Cerebellar cortex (tissue), 1 donor: Measurements from ENCODE around the gene ABCA5.

Experiments
- DNase-seq: peaks from one replicate; pipeline ENCODE4 v3.0.0-alpha.2; 2015; ENCODE audit warnings: low spot score

ABCA5 gene

GRCh38 chr17:69267219-69267618 is 59.7 kb downstream of the ABCA5 start:
- DNase-seq, result no peak

DNA sequence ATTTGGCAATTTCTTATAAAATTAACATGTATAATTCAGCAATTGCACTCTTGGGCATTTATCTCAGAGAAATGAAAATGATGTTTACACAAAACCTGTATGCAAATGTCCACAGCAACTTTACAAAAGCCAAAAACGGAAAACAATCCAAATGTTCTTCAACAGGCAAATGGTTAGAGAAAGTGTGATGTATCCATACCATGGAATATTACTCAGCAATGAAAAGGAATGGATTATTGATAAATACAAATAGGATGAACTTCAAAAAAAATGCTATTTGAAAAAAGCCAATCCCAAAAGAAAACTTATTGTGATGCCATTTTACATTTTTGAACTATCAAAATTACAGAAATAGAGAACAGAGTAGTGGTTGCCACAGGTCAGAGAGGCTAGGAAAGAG is 61.1 kb downstream of the ABCA5 start:
- DNase-seq, result no peak

GRCh38 chr17:69254187-69254586 is 72.7 kb downstream of the ABCA5 start:
- no peak for DNase-seq

DNA sequence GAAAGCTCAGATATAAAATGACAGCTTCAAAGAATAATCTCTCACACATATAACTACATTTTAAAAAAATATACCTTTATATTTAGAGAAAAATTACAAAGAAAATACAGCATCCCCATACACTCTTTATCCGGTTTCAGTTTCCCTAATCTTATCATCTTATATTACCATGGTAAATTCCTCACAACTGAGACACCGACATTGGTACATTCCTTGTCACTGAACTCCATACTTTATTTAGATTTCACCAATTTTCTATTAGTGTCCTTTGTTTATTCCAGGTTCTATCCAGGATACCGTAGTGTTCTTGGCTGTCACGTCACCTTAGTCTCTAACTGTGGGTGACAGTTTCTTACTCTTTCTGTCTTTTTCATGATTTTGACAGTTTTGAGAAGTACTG is 76.3 kb downstream of the ABCA5 start:
- no peak for DNase-seq

DNA sequence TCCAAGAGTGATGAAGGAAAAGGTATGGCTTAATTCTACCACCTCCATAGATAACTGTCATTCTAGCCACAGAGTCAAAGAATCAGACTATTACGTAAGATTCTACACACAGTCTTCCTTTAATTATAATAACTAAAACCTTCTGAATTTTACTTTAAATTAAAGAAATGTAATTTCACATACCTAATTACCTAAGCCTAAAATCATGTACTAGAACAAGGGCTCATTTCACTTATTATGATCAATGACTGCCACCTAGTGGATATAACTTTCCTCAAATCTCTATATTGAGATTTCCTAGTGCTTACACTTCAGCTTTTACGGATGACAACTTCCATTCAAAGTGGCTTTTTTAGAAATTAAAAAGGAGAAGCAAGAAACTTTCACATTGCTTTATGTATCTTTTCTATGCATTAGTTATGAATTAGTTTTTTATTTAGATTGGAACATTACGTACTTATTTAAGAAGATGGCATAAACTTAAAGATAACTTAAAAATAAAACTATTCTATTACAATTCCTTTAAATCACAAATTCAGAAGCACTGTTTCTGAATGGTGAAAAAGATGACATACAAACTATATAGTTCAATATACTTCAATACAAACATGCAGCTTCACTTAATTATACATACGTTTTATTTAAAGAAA is 80.1 kb downstream of the ABCA5 start:
- DNase-seq, result peak; percentile 72

DNA sequence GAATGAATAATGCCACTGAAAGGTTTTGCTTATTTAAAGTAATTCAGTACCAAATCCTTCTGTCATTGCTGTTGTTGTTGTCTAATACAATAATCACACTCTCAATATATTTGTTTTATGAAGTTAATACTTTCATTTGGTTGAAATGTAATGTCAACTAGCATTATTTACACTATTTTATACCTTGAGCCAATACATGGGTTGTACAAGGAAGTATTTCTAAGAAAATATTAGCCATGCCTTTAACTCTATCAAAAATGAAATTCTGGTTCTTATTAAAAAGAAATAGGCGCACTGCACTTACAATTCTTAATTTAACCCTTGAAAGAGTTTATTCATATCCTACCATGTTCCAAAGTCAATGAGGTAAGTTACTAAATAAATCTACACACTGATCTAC is 80.7 kb downstream of the ABCA5 start:
- no peak for DNase-seq

GRCh38 chr17:69245617-69246016 is 81.3 kb downstream of the ABCA5 start:
- DNase-seq, result no peak

GRCh38 chr17:69239611-69240600 is 87.0 kb downstream of the ABCA5 start:
- no peak for DNase-seq

DNA sequence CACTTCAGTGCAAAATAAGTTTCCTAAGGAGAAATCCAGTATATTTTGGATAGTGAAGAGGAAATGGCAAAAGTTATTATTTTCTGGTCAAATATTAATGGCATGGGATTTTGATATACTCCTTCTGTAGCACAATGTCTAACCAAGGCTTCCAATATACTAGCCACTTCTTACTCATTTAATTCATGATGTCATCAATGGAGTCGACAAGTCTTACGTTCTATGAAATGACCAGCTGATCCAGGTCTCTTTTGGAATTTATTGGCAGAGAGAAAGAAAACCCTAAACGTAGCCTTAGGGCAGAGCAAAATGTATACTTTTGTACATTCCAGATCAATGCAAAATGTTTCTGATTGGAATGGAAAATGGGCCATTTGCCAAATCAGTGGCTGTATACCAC is 90.0 kb downstream of the ABCA5 start:
- DNase-seq, result no peak

- DNase-seq, result no peak
Measured at GRCh38 chr17:69236464-69236863, 90.5 kb downstream of the ABCA5 start.

DNA sequence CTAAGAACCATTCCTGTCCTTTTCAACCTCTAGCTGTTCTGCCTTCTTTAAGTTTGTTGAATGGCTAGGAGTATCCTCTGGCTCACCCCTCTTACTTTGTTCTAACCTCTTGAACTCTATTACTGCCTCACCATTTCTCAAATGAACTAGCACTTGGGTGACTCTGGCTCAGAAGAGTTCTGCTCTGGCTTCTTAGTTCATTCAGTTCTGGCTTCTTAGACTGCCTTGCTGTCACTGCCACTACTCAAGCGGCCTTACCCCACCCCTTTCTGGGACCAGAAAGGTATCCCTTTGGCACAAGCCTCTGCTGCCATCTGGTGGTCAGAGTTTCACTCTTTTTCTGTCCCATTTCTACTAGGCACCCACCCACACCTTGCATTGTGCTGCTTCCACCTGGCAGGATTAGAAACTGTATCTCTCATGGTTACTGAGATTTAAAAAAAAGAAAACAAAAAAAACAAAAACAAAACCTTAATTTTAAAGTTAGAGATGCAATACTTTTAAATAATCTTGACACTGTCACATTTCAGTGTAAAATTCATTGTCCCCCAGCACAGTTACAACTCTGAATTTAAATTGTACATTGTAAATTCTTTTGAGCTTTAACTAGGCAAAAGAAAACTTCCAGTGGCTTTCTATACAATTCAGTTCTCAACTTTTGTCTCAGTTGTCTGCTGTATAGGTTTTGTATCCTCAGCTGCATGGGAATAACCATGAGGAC is 91.4 kb downstream of the ABCA5 start:
- peak; percentile 73 for DNase-seq

DNA sequence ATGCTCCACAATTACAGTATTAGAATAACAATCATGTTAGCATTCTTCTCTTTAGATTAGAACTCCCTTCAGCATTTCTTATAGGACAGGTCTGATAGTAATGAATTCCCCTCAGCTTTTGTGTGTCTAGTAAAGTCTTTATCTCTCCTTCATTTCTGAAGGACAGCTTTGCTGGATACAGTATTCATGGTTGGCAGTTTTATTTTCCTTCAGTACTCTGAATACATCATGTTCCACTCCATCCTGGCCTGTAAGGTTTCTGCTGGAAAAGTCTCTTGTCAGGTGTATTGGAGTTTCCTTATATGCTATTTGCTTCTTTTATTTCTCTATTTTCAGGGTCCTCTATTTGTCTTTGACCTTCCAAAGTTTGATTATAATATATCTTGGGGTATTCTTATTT is 94.3 kb downstream of the ABCA5 start:
- no peak for DNase-seq

GRCh38 chr17:69231521-69231920 is 95.4 kb downstream of the ABCA5 start:
- no peak for DNase-seq

- no peak for DNase-seq
Measured at GRCh38 chr17:69230939-69231338, 96.0 kb downstream of the ABCA5 start.

DNA sequence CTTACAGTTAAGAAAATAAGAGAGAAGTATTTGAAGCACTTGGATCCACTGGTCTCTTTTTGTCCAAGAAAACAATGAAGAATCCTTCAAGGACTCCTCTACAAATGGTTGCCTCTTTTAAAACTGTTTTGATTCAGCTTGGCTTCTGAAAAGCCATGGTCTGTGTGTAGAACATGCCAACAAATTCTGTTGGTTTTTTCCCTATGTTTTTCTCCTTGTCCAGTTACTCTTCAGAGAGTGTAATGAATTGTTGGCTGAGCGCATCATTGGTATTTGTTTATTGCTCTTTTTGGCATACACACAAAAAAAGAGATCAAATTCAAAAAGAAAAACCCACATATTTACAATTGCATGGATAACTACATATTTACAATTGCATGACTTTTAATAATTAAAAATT is 98.4 kb downstream of the ABCA5 start, which contains the start of gene ABCA10:
ABCA10 (minus strand) TSS at position 249 of the 400 bp plus-strand sequence. CDS start 3,466 bp downstream, outside the sequence.
- DNase-seq, result no peak

DNA sequence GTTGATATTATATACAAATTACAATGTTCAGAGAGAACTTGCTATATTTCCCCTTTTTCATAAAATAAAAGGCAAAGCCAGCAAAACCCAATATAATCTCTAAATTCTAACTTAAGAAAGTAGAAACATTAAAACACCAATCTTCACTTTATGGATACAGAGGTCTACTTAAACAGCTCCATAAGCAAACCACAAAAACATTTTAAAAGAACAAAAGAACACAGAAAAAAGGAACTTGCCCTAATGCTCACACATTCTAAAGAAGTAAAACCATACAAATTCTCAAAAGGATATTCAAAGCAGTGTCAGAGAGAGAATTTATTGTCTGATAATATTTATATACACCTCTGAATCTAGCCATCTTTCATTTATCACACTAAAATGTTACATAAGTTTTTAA is 98.9 kb downstream of the ABCA5 start:
- DNase-seq, result no peak

- DNase-seq, result no peak
Measured at GRCh38 chr17:69227541-69227940, 99.4 kb downstream of the ABCA5 start.

DNA sequence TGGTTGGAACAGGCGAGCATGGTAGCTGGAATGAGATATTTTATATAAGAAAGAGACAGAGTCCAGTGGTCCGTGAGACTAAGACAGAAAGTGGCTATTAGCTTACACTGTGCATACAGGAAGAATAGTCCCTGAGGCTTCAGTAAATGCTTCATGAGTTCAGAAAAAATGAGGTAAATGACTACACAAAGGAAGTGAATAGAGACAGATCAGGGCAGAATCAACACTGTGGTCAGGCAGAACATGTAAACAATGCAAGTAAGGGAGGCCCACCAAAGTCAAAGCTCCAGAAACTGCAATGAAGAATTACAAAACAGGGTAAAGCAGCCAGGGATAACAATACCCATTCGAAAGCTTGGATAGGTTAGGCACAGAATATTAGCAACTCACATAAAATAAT is 103.1 kb downstream of the ABCA5 start:
- DNase-seq, result no peak

DNA sequence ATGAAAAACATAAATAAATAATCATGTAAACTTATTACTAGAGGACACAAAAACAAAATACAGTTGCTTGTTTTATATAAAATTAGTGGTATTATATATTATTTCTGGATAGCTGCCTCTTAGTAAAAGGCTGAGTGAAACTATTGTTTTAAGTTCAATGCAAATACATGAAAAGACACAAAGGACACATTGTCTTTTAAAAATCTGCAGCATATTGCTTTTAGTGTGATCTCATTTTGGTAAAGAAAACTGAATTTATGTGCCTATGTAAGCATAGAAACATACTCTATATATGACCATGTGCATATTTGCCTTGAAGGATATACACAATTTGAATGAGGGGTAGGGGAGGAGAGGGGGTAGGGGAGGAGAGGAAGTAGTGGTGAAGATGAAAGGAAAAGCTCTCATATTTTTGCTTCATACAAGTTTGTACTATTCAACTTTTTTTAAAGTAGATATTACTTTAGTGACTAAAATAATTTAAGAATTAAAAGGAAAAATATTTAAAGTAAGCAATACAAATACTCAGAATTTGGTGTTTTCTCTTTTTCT is 104.2 kb downstream of the ABCA5 start:
- no peak for DNase-seq

- no peak for DNase-seq
Measured at GRCh38 chr17:69220098-69220497, 106.8 kb downstream of the ABCA5 start.

DNA sequence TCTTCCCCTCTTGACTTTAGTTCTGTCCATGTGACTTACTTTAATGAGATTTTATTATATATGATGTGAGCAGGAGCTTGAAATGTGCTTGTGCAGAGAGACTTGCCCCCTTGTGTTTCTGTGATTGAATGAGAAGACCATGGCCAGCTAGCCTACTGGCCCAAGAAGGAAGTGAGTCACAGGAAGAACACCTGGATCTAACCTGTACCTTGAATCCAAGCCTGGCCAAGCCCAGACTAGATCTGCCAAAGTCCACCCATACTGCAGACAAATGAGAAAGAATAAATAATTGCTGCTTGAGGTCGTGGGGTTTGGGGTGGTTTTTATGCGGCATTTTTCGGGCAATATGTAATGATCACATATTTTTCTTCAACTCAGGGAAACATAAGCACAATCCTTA is 107.9 kb downstream of the ABCA5 start:
- no peak for DNase-seq
